Endodermal cell (in vitro differentiated cells): ENCODE data around the gene CYBB. TPM values are rescaled to one million over a fixed set of nuclear protein-coding genes. Genes with fewer than 3 reads are reported as not detected.
"Not testable (repeated sequence)": the region's sequence is repeated elsewhere in the genome, so short reads cannot be mapped to it uniquely, and the experiment has no call there.

Source experiments
- DNase-seq: peaks from one replicate; pipeline ENCODE4 v3.0.0-alpha.2; 2017
- H3K27ac ChIP-seq: 2 replicates; pipeline ENCODE4 v1.5.1; 2013; ENCODE audit warnings: mild to moderate bottlenecking, low read depth, low read length, moderate library complexity
- H3K27me3 ChIP-seq: 2 replicates; pipeline ENCODE4 v1.6.1; 2013; ENCODE audit warnings: mild to moderate bottlenecking, low read length, moderate library complexity; ENCODE audit not compliant: insufficient read depth, control insufficient read depth, poor library complexity, severe bottlenecking
- H3K36me3 ChIP-seq: 2 replicates; pipeline ENCODE4 v1.7.0; 2013; ENCODE audit warnings: mild to moderate bottlenecking, low read length, moderate library complexity; ENCODE audit not compliant: control insufficient read depth, insufficient read depth
- H3K4me1 ChIP-seq: one replicate; pipeline ENCODE4 v1.7.0; 2013; ENCODE audit warnings: low read length; ENCODE audit not compliant: control insufficient read depth, insufficient read depth
- H3K4me3 ChIP-seq: 2 replicates; pipeline ENCODE4 v1.5.1; 2013; ENCODE audit warnings: mild to moderate bottlenecking, low read length, moderate library complexity
- H3K9ac ChIP-seq: 2 replicates; pipeline ENCODE4 v1.6.1; 2013; ENCODE audit warnings: mild to moderate bottlenecking, low read length, moderate library complexity; ENCODE audit not compliant: poor library complexity, severe bottlenecking; ENCODE audit errors: extremely low read depth
- H3K9me3 ChIP-seq: 2 replicates; pipeline ENCODE4 v1.6.1; 2013; ENCODE audit warnings: mild to moderate bottlenecking, low read length, moderate library complexity; ENCODE audit not compliant: control insufficient read depth
- H3K27ac Mint-ChIP-seq: 2 replicates; pipeline ENCODE4 v1.8.0; 2020; ENCODE audit warnings: mixed read lengths
- H3K27me3 Mint-ChIP-seq: 2 replicates; pipeline ENCODE4 v1.8.0; 2021; ENCODE audit warnings: mild to moderate bottlenecking, mixed read lengths; ENCODE audit not compliant: insufficient read depth
- H3K36me3 Mint-ChIP-seq: 2 replicates; pipeline ENCODE4 v1.8.0; 2020; ENCODE audit warnings: low read depth, mixed read lengths
- H3K4me1 Mint-ChIP-seq: 2 replicates; pipeline ENCODE4 v1.8.0; 2020; ENCODE audit warnings: mixed read lengths
- H3K4me3 Mint-ChIP-seq: 2 replicates; pipeline ENCODE4 v1.8.0; 2020; ENCODE audit warnings: mild to moderate bottlenecking, moderate library complexity, mixed read lengths
- H3K9me3 Mint-ChIP-seq: 2 replicates; pipeline ENCODE4 v1.8.0; 2020; ENCODE audit warnings: mild to moderate bottlenecking, mixed read lengths
- CTCF ChIP-seq: fragments of 200-600 bp; sonication (generic); conservative IDR thresholded peaks from 2 replicates; pipeline ENCODE4 v1.5.0; 2021; ENCODE audit warnings: antibody characterized with exemption, mild to moderate bottlenecking
- WGBS, 2 experiments: methylation state at CpG; one replicate each; pipeline versions ENCODE4 v1.1.5 to v1.1.7; 2013; ENCODE audit warnings: missing lambda C conversion rate in 2 of 2, mixed read lengths in 1 of 2; ENCODE audit not compliant: insufficient coverage in 1 of 2, insufficient read length in 1 of 2; 5-methylcytosine and 5-hydroxymethylcytosine counted together
- total RNA-seq, 2 donors: library from RNA; stranded (reverse); fragmentation: NEBNext Ultra II Directional in 1 of 2; extraction: Animal tissue kit (Norgen Biotek cat#: 25700) in 1 of 2; gene quantifications; 2 replicates in 1 of 2; 3 replicates in 1 of 2; pipeline ENCODE4 v1.2.1, GENCODE V29; 2021

The CYBB gene
- total RNA-seq, 2 donors from 2014 or later, result not detected

DNA sequence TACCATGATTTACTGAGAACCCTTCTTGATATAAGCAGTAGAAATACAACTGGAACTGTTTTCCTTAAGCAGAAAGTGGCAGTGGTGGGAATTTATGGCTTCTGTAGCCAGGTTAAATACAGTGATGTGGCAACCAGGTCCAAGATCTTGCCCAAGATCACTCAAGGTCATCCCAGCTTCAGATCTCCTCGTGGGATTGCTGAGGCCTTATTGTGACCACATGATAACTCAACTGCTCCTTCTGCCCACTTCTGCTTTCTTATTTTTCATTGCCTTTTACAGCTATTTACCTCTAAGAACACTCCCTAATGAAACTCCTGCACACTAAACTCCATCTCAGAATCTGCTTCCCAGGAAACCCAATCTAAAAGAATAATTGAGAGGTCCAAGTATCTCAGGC is 12.4 kb upstream of the CYBB start:
- WGBS, 2 experiments, result 88 to 100% methylated on average over 1 of the region's 1 CpG

GRCh38 chrX:37768866-37769265 is 11.0 kb upstream of the CYBB start:
- not testable (repeated sequence) for H3K27ac ChIP-seq, H3K36me3 Mint-ChIP-seq, H3K27ac Mint-ChIP-seq, H3K9me3 ChIP-seq, DNase-seq, H3K36me3 ChIP-seq, H3K4me3 Mint-ChIP-seq, H3K9ac ChIP-seq, H3K4me1 ChIP-seq, H3K27me3 ChIP-seq, H3K4me1 Mint-ChIP-seq, H3K27me3 Mint-ChIP-seq, H3K4me3 ChIP-seq
- peaks cover 49% of the 10 kb centered on the region for H3K9me3 Mint-ChIP-seq
- 96% methylated on average over 9 of the region's 9 CpGs; no CpG with 5 or more reads in 1 of the 2 experiments for WGBS, 2 experiments

More for the DNA sequence above, 12.4 kb upstream of the CYBB start:
- H3K27ac Mint-ChIP-seq, result no peak overlapping the region
- no peak overlapping the region for H3K27ac ChIP-seq
- TF ChIP-seq CTCF, result no peak
- H3K9me3 ChIP-seq, result no peaks in the 10 kb centered on the region
- H3K4me3 ChIP-seq, result no peak overlapping the region
- no peak for DNase-seq
- H3K9me3 Mint-ChIP-seq, result peaks cover 47% of the 10 kb centered on the region
- H3K4me1 ChIP-seq, result no peaks in the 10 kb centered on the region
- no peak overlapping the region for H3K4me3 Mint-ChIP-seq
- H3K4me1 Mint-ChIP-seq, result peaks cover 6% of the 10 kb centered on the region
- no peaks in the 10 kb centered on the region for H3K36me3 Mint-ChIP-seq
- H3K9ac ChIP-seq, result no peak overlapping the region
- H3K27me3 Mint-ChIP-seq, result no peaks in the 10 kb centered on the region
- H3K27me3 ChIP-seq, result no peaks in the 10 kb centered on the region
- H3K36me3 ChIP-seq, result no peaks in the 10 kb centered on the region

DNA sequence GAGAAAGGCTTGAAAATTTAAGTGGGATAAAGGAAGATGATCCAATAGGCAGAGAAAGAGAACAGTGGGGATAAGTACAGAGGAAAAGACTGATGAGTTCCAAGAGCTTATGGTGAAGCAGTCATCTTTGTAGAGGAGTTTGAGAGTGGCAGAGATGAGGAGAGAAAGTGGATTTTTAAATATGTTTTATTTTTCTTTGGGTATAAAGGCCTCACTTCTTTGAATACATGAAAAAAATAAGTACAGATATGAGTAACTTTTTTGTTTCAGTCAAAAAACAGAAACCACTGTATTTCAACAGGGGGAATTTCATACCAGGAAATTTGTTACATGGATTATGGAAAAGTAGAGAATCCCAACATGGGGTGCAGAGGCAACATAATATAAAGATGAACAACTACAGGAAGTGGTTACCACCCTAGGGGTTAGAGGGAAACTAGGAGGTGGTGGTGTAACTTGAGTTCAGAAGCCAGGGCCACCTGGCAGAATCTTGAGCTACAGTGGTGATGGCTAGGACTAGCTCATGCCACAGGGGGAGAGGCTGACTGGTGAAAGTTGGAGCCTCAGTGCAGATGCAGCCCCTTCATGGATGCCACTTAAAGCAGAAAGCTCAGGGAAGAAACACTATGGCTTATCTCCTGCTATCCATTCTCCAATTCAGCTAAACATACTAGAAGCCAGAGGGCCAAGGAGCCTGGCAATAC is 3.4 kb upstream of the CYBB start:
- Mint-ChIP-seq H3K4me3 (no peak overlapping the region), H3K36me3 (no peaks in the 10 kb centered on the region), H3K4me1 (no peaks in the 10 kb centered on the region), H3K27ac (no peak overlapping the region), H3K9me3 (peaks cover 18% of the 10 kb centered on the region), H3K27me3 (no peaks in the 10 kb centered on the region)
- no peak for TF ChIP-seq CTCF
- no peaks in the 10 kb centered on the region for H3K36me3 ChIP-seq
- no peaks in the 10 kb centered on the region for H3K27me3 ChIP-seq
- H3K27ac ChIP-seq, result no peak overlapping the region
- H3K9ac ChIP-seq, result no peak overlapping the region
- DNase-seq, result no peak
- no peak overlapping the region for H3K4me3 ChIP-seq
- no peaks in the 10 kb centered on the region for H3K9me3 ChIP-seq
- H3K4me1 ChIP-seq, result no peaks in the 10 kb centered on the region

GRCh38 chrX:37776987-37777325 is 2.9 kb upstream of the CYBB start:
- Mint-ChIP-seq H3K4me1 (no peaks in the 10 kb centered on the region), H3K9me3 (peaks cover 23% of the 10 kb centered on the region), H3K36me3 (no peaks in the 10 kb centered on the region), H3K27me3 (no peaks in the 10 kb centered on the region), H3K4me3 (no peak overlapping the region), H3K27ac (no peak overlapping the region)
- H3K4me3 ChIP-seq, result no peak overlapping the region
- no peaks in the 10 kb centered on the region for H3K36me3 ChIP-seq
- H3K27me3 ChIP-seq, result no peaks in the 10 kb centered on the region
- no peaks in the 10 kb centered on the region for H3K4me1 ChIP-seq
- DNase-seq, result no peak
- H3K9me3 ChIP-seq, result no peaks in the 10 kb centered on the region
- no peak overlapping the region for H3K9ac ChIP-seq
- no peak overlapping the region for H3K27ac ChIP-seq
- TF ChIP-seq CTCF, result no peak
- 81% methylated on average over 2 of the region's 2 CpGs; no CpG with 5 or more reads in 1 of the 2 experiments for WGBS, 2 experiments
